ENCODE data around the gene NR5A1.

- TF ChIP-seq POLR2AphosphoS5 (IDR thresholded peaks at IDR 0.05; ENCODE audit: borderline replicate concordance, low read depth, low read length), result no peak
- TF ChIP-seq EZH2 (IDR thresholded peaks at IDR 0.05), result no peak
Measured at GRCh38 chr9:124473310-124473709, 33.9 kb downstream of the NR5A1 start.

Data from SK-N-MC (cell line).